GM18520 (cell line): Measurements from ENCODE around the gene LRRC34.

ENCODE experiments used
- ATAC-seq: cut with Tn5 transposase; IDR thresholded peaks from one replicate; pipeline ENCODE4 v1.9.1; 2021; ENCODE audit not compliant: unreplicated experiment

Gene LRRC34

DNA sequence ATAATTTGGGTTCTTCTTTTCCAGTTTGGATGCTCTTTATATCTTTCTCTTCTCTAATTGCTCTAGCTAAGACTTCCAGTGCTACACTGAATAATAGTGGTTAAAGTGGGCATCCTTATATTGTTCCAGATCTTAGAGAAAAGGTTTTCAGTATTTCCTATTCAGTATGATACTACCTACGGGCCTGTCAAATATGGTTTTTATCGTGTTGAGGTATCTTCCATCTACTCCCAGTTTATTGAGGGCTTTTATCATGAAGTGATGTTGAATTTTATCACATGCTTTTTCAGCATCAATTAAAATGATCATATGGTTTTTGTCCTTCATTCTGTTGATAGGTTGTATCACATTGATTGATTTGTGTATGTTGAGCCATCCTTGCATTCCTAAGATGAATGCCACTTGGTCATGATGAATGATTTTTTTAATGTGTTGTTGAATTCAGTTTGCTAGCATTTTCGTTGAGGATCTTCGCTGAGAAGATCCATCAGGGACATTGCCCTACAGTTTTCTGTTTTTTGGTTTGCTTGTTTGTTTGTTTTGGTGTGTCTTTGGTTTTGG lies 3.0 kb upstream of the LRRC34 start:
- ATAC-seq = no peak

DNA sequence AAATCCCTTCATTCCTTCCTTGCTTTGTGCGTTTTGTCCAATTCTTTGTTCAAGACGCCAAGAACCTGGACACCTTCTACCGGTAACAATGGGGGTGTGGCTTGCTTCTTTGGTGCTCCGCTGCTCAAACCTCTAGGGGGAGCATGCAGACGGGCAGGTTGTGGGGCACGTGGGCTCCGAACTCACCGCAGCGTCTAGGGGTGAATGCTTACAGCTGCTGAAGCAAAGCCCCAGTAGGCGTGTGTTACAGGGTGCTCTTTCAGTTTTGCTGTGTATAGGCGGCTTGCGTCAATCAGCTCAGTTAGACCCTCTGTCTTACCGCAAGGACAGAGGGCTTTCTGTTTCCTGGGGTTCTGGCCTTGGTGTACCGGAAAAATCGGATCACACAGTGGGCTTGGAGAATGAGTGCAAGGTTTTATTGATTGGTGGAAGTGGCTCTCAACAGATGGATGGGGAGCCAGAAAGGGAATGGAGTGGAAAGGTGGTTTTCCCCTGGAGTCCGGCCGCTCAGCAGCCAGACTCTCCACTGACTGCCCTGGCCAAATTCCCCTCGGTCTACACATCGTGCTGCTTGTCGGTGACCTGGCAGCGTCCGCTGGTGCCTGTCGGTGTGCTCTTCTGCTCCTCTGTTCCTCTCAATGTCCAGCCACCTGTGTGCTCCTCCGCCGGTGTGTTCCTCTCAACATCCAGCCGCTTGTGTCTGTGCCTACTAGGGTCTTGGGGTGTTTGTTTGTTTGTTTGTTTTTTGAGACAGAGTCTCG lies 1.2 kb upstream of the LRRC34 start:
- ATAC-seq = peak; percentile 76

DNA sequence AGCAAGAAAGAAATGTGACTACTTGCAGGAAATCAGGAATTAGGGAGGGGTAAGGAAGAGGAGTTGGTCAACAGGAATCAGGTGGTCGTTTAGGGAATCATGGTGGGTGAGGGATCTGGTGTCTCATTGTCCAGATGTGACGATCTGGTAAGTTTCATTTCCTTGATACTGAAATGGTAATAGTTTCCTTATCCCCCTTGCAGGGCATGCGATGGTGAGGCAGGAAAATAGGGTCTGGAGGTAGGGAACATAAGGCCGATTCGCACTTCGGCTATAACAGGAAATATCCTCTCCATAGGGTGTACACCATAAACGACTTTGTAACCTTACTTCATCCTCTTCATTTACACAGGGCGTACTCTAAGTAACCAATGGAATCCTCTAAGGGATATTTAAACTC lies 574 bp upstream of the LRRC34 start:
- no peak for ATAC-seq

DNA sequence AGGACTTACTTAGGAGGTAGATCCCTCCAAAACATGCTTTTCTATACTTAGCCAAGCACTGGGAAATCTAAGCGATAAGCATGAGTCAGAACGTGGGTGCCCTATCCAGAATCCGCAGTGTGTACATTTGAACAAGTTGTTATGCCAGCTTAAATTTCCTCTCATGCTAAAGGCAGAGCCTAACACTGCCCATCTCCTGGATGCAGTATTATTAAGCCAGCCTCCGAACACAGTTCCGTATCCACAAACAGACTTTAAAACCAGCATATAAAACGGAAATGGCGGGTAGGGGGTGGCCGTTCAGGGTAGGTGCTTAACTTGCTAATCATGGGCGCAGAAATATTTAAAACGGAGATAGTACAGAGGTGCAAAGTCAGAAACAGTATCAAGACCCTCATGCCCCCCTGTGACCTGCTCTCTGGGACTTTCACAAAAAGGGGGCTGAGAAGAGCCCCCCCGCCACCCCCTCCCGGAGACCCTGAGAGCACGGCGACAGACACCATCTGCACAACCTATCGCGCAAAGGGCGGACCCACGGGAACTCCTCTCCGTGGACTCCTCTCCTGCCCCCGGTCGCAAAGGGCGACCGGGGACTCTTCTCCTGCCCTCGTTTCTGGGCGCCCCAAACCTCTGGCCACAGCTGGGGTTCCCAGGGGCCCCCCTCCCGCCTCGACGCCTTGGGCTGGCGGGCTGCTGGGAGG lies 923 bp downstream of the LRRC34 start:
- no peak for ATAC-seq

DNA sequence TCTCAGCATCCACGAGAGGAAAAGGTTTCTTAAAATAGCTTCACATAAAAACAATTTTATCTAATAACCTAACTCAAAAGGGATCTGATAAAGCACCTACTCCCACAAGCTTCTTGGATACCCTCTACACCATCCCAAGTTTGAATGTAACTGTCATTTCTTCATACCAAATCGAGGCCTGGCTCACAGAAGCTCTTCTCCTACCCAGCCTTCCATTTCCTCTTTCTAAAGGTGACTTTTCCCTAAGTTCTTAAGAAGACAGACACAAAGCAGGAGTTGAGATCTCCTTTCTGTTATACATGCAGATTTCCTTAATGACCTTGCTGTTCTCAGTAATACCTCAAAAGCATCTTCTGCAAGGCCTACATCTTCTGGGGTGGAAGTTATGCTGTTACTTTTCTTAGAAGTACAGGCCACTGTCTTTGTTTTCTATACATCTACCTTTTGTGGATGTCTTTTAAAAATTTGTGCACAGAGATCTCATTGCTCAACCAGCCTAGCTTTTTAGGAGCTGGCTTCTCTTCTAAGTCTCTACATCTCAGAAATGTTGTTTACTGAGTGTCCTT lies 3.4 kb downstream of the LRRC34 start:
- no peak for ATAC-seq

DNA sequence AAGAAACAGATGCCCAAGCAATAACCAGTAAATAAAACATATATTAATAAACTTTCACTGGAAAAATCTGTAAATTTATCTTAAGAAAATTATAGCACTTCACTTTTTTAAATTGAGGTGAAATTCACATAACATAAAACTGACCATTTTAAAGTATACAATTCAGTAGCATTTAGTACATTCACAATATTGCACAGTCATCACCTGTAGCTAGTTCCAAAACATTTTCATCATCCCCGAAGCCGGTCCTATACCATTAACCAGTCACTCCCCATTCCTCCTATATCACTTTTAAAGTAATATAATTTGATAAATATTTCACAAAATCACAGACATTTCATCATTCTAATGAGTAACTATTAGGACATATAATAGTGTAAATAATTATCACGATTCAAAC lies 8.0 kb downstream of the LRRC34 start:
- ATAC-seq = no peak

DNA sequence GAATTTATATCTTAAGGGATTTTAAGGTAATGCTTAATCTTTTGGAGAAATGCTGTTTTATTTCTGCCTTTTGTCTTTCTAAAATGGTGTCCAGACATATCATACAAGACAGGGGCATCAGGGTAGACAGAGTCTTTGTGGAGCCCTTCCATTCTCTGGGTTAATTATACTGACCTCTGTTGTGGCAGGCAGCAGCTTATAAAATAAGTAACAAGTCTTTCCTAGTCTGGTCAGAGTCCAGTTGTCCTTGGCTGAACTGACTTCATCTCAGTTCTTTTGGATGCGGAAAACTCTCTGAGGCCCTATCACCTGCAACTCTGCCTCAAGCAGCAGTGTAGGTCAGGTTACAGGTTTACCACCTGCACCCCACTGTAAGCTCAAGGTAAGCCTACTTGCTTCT lies 20.3 kb downstream of the LRRC34 start:
- ATAC-seq = no peak

DNA sequence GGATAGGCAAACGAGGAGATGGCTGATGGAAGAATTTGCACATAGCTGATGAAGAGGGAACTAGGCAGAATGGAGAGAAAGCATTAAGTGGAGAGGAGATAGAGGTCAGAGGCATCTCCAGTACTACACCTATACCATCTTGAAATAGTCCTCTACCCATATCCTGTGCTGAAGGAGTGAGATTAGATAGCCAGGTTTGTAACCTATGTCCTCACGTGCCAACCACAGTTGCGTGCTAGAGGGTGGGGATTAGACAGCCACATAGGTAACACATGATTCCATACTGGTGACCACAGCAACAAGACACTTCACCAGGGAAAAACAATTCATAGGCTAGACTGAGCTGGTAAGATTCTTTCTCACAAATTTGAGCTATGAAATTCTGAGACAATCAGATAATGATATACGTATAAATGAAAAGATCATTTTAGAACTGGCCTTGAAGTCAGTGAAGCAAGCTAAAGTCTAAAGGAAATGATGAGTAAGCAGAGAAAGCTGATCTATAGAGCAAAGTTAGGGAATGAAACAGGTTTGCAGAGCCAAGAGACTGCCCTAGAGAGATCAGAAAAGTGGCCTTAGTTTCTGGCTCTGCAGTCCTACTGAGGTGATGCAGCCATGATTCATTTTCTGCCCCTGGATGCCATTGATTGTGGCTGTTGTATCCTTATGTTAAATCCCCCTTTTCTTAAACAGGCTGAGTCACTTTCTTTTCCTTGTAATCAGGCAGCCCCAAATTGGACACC lies 21.8 kb downstream of the LRRC34 start:
- no peak for ATAC-seq

DNA sequence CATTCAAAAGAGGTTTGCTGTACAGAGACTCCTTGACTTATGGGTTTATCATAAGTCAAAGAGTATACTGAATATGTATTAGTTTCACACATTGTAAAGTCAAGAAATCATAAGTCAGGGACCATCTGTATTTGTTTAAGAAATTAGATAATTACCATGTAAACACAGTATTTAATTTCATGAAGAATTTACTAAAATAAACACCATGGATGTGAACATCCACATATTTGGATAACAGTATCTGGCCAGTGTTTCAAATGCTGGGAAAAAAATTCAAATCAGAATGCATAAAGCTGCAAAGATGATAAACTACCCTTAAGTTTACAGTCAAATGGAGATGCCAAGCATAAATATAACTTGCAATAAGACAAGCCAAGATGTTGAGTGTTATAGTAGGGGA lies 22.5 kb downstream of the LRRC34 start:
- no peak for ATAC-seq

DNA sequence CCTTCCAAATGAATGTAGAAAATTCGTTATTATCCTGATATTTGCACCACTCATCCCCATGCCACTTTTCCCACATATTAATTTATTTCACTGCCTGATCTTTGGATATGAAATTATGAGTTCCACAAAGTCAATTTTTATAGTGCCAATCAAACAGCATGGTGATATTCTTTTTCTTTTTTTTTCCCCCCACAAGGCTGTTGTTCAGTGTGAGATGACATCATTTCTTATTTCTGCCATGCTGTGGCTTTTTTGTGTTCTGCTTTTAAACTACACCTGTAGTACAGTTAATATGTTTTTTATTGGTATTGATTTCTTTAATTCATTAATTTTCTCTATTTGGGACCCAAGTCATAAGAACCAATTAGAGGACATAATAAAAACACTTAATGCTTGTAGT lies 24.9 kb downstream of the LRRC34 start:
- ATAC-seq = no peak

DNA sequence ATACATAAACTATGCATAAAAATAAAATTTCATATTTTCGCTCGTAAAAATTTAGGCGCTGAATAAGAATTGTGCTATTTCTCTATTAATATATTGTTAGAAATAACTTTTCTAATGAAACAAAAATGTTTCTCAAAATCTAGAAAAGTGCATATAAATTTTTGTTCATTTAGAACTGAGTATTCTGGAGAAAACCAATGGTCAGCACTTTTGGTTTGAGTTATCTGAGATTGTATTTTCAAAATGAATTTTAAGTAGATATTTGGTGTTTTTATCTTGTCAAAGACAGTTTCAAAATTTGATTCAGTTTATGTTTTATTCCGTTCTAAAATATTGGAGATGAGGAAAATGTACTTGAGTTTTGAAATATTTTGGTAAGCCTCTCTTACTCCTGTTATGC lies 25.6 kb downstream of the LRRC34 start:
- no peak for ATAC-seq

DNA sequence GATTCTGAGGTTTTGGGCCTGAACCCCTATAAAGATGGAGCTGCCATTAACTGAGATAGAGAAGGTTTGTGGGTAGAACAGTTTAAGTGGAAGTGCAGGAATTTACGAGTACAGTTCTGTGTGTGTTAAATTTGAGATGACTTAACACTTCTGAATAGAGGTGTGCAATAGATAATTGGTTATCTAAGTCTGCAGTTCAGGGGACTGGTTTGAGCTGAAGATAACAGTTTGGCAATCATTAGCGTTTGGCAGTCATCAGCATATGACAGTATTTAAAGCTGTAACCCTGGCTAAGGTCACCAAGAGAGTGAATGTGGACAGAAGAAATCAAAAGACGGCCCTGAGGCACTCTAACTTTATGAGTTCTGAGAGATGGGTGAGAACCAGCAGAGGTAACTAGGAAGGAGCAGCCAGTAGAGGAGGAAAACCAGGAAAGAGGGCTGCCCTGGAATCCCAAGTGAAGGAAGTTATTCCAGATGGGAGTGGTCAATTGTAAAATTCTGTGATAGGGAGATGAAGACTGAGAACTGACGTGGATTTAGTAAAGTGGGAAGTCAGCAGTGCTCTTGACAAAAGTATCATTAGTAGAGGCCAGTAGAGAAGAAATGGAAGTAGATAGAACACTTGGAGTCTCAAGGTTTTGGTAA lies 31.4 kb downstream of the LRRC34 start:
- ATAC-seq = no peak

DNA sequence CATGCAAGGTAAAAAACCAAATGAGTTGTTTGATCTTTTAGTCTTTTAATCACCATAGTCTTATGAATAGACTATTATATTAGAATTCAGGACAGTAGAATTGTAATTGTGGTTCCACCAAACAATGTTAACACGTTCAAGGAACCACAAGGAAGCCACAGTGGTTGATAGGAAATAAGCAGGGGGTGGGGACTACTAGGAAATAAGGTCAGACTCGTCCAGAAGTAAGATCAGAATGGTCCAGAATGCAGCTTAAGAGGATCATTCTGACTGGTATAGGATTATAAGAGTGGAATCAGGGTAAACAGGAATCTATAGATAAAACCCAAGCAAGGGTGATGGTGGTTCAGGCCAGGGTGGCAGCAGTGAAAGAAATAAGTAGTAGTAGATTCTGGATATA lies 32.0 kb downstream of the LRRC34 start:
- ATAC-seq = no peak

DNA sequence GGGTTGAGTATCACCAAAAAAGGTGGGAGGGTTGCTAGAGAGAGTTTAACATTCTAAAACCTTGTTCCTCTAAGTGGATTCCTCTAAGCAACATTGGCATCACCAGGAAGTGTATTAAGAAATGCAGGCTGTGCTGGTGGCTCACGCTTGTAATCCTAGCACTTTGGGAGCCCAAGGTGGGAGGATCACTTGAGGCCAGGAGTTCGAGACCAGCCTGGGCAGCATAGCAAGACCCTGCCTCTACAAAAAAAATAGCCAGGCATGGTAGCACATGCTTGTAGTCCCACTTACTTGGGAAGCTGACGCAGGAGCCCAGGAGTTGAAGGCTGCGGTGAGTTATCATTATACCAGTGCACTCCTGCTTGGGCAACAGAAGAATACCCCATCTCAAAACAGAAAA lies 34.9 kb downstream of the LRRC34 start:
- no peak for ATAC-seq

DNA sequence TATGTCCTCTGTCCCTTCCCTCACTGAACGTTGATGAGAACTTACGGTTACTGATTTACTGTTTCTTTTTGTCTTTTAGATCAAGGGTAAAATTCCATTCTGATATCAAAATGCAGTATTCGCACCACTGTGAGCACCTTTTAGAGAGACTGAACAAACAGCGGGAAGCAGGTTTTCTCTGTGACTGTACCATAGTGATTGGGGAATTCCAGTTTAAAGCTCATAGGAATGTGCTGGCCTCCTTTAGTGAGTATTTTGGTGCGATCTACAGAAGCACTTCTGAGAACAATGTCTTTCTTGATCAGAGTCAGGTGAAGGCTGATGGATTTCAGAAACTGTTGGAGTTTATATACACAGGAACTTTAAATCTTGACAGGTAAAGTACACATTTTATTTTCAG lies 38.5 kb downstream of the LRRC34 start:
- no peak for ATAC-seq

DNA sequence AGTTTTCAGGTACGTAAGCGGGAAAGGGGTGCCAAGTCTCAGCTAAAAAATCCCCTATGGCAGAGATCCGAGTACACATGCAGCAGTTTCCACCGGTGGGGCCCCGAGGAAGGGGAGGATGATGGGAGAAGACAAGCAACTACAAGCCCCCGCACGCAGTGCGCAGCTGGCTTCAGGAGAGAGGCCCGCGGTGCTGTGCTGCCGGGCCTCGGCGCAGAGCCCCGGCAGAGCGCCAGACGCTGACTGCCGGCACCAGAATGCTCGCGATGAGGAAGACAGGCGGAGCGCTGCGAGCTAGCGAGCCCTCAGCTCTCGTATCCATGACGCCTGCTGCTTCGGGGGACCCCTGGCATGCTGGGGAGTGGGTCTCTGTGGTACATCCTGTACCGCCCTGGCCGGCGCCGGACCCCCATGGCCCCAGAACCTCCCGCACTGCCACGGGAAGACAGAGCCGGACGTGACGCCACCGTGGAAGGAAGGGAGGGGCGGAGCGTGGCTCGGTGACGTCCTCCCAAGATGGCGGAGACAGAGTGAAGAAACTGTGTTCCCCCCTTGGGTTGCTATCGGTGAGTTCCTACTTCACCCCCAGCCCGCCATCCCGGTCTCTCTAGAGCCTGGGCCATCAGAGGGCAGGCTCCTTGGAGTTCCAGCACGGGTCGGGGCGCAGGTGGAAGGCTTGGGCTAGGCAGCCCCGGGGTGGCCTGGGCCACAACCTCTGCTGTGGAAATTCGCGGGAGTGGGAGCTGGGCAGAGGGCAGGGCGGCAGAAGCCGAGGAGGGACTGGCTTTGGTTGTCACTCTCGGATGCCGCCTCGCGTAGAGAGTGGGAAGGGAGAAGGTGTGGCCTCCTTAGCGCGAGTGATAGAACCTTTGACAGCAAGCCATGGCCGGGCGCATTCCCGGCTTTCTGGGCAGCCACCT lies 39.5 kb downstream of the LRRC34 start, which contains the start of gene MYNN:
MYNN (plus strand) TSS at position 500 of the 920 bp plus-strand sequence. CDS start 900 bp downstream, outside the sequence.
- ATAC-seq = peak; percentile 77

DNA sequence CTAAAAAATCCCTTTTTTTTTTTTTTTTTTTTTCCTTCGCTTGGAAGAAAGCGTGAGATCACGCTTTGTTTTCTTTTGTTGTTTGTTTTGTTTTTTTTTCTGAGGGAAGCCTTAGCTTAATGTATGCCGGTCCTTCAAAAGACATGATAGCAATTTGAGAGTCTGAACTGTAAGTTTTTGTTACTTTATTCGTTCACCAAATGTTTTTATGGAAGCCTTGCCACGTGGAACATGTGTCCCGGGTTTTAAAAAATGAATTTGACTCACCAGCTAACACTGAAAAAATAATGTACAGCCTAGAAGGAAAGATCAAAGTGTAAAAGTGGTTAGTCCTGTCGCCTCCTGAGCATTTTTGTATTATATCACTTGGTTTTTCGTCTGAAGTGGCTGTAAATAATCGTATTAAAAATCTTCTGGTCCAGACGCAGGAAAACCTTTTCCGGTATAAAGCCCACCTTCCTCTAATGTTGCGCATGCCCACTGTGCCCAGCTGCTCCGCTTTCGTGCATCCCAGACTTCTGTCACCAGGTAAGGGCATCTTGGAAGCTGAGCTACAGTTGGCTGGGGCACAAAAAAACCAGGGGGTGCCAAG lies 40.3 kb downstream of the LRRC34 start:
- ATAC-seq = peak; percentile 3

DNA sequence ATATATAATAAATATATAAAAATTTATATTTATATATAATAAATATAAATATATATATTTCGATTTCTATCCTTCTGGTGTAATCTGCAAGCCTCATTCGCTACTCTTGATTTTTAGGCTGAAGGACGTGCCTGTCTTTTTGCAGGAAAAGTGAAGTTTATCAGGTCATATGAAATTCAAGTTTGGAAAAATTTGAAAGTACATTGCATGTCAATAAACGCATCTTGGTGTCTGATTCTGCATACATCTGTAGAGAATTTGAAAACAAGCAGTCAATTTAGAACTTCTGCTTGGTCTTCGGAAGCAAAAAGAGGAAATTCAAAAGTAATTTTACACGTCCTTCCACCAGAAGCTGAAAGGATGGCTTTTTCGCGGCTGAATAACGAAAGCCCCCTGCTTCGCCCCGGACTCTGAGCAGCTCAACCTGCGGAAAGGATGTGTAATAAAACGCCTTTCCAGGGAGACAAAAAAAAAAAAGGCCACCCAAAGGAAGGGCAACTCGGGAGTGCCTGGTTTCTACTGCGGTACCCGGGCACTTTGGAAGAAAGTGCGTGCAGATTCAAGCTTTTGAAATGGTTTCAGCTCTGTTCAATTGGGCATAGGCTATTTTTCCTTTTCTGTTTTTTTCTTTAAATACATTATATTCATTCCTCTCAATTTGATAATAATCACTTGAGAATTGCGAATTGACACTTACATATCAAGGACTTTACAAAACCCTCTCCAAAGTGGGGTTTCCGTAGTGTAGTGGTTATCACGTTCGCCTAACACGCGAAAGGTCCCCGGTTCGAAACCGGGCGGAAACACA lies 41.0 kb downstream of the LRRC34 start:
- ATAC-seq = peak; percentile 21
